GM23338 (cell line): ENCODE data around the gene SEZ6. TPM values are rescaled to one million over a fixed set of nuclear protein-coding genes. Genes with fewer than 3 reads are reported as not detected.

Experiments
- ATAC-seq: fragments of 200-7000 bp; cut with Tn5 transposase; 3 replicates; pipeline ENCODE4 v1.9.1; 2020
- DNase-seq: peaks from one replicate; pipeline ENCODE4 v3.0.0-alpha.2; 2015; ENCODE audit warnings: low spot score
- H2AFZ ChIP-seq: fragments of 200-600 bp; sonication (generic); 2 replicates; pipeline ENCODE4 v1.8.0; 2016; ENCODE audit warnings: antibody characterized with exemption, mild to moderate bottlenecking, moderate library complexity
- H3F3A ChIP-seq: fragments of 200-600 bp; sonication (generic); replicated peaks from 2 replicates; pipeline ENCODE4 v1.8.0; 2017; ENCODE audit warnings: antibody characterized with exemption, mixed run types, low read depth
- H3K27ac ChIP-seq: fragments of 200-600 bp; sonication (generic); 2 replicates; pipeline ENCODE4 v1.6.1; 2016; ENCODE audit warnings: low read depth
- H3K27me3 ChIP-seq: fragments of 200-600 bp; sonication (generic); 2 replicates; pipeline ENCODE4 v1.8.0; 2016; ENCODE audit warnings: mild to moderate bottlenecking, mixed run types, moderate library complexity; ENCODE audit not compliant: insufficient read depth
- H3K36me3 ChIP-seq: fragments of 200-600 bp; sonication (generic); 2 replicates; pipeline ENCODE4 v1.8.0; 2016; ENCODE audit warnings: mild to moderate bottlenecking; ENCODE audit not compliant: insufficient read depth
- H3K4me1 ChIP-seq: fragments of 200-600 bp; sonication (generic); 2 replicates; pipeline ENCODE4 v1.8.0; 2016; ENCODE audit warnings: mild to moderate bottlenecking, moderate library complexity; ENCODE audit not compliant: insufficient read depth
- H3K4me2 ChIP-seq: fragments of 200-600 bp; sonication (generic); 2 replicates; pipeline ENCODE4 v1.7.1; 2017; ENCODE audit warnings: mixed run types
- H3K4me3 ChIP-seq: fragments of 200-600 bp; sonication (generic); 2 replicates; pipeline ENCODE4 v1.6.1; 2016; ENCODE audit warnings: mixed run types
- H3K79me2 ChIP-seq: fragments of 200-600 bp; sonication (generic); replicated peaks from 2 replicates; pipeline ENCODE4 v1.8.0; 2017; ENCODE audit warnings: mild to moderate bottlenecking; ENCODE audit not compliant: insufficient read depth
- H3K9me2 ChIP-seq: fragments of 200-600 bp; sonication (generic); 2 replicates; pipeline ENCODE4 v1.8.0; 2017; ENCODE audit not compliant: insufficient read depth
- H4K20me1 ChIP-seq: fragments of 200-600 bp; sonication (generic); replicated peaks from 2 replicates; pipeline ENCODE4 v1.8.0; 2017; ENCODE audit warnings: mild to moderate bottlenecking; ENCODE audit not compliant: insufficient read depth
- H3K27ac Mint-ChIP-seq: 2 replicates; pipeline ENCODE4 v1.8.0; 2020; ENCODE audit warnings: inconsistent platforms, mild to moderate bottlenecking, moderate library complexity, mixed read lengths
- H3K27me3 Mint-ChIP-seq: 3 replicates; pipeline ENCODE4 v1.8.0; 2022; ENCODE audit warnings: low read depth, mild to moderate bottlenecking, moderate library complexity, mixed read lengths, inconsistent platforms; ENCODE audit not compliant: insufficient read depth, poor library complexity
- H3K36me3 Mint-ChIP-seq: 3 replicates; pipeline ENCODE4 v1.8.0; 2021; ENCODE audit warnings: low read depth, mild to moderate bottlenecking, inconsistent platforms, moderate library complexity, mixed read lengths
- H3K4me1 Mint-ChIP-seq: 3 replicates; pipeline ENCODE4 v1.8.0; 2020; ENCODE audit warnings: mild to moderate bottlenecking, inconsistent platforms, mixed read lengths
- H3K4me3 Mint-ChIP-seq: 3 replicates; pipeline ENCODE4 v1.8.0; 2021; ENCODE audit warnings: moderate library complexity, mild to moderate bottlenecking, inconsistent platforms, mixed read lengths
- H3K9me3 Mint-ChIP-seq: 3 replicates; pipeline ENCODE4 v1.8.0; 2020; ENCODE audit warnings: moderate library complexity, mild to moderate bottlenecking, inconsistent platforms, mixed read lengths
- CREB1 ChIP-seq: fragments of 250-450 bp; sonication (Bioruptor Pico); IDR thresholded peaks from 2 replicates; pipeline ENCODE4 v1.5.0; 2020; ENCODE audit warnings: low read depth, mild to moderate bottlenecking, moderate library complexity
- EZH2 ChIP-seq: fragments of 200-600 bp; sonication (generic); IDR thresholded peaks from one replicate; pipeline ENCODE4 v1.8.0; 2017; ENCODE audit warnings: antibody characterized with exemption, mild to moderate bottlenecking, low read depth; ENCODE audit not compliant: unreplicated experiment
- EZH2phosphoT487 ChIP-seq: fragments of 200-600 bp; sonication (generic); IDR thresholded peaks from one replicate; pipeline ENCODE4 v1.8.1; 2018; ENCODE audit warnings: antibody characterized with exemption; ENCODE audit not compliant: unreplicated experiment
- JUNB ChIP-seq: IDR thresholded peaks from one replicate; pipeline ENCODE4 v1.6.1; 2016; ENCODE audit warnings: antibody characterized with exemption; ENCODE audit not compliant: unreplicated experiment
- NANOG ChIP-seq: IDR thresholded peaks from 2 replicates; pipeline ENCODE4 v1.6.1; 2016; ENCODE audit warnings: antibody characterized with exemption, borderline replicate concordance
- POLR2AphosphoS5 ChIP-seq: IDR thresholded peaks from 2 replicates; pipeline ENCODE4 v1.6.1; 2016; ENCODE audit warnings: antibody characterized with exemption, low read depth
- STAT1 ChIP-seq: IDR thresholded peaks from one replicate; pipeline ENCODE4 v1.6.1; 2016; ENCODE audit warnings: antibody characterized with exemption; ENCODE audit not compliant: unreplicated experiment
- ZNF114 ChIP-seq: fragments of 250-450 bp; sonication (Bioruptor Pico); IDR thresholded peaks from 2 replicates; pipeline ENCODE4 v1.5.0; 2020; ENCODE audit warnings: mild to moderate bottlenecking, moderate library complexity
- ZNF331 ChIP-seq: fragments of 250-450 bp; sonication (Bioruptor Pico); IDR thresholded peaks from 2 replicates; pipeline ENCODE4 v1.5.0; 2020; ENCODE audit warnings: low read depth, mild to moderate bottlenecking, moderate library complexity
- polyA plus RNA-seq: library from polyadenylated mRNA; unstranded; fragments of >200 nt; fragmentation: Nextera tagmentation; extraction: Ambion mirVana; gene quantifications from 2 replicates; pipeline ENCODE4 v1.2.1, GENCODE V29; 2016
- total RNA-seq: library from RNA; depleted of rRNA; stranded (reverse); fragments of >200 nt; shearing (Covaris generic); gene quantifications from 2 replicates; pipeline ENCODE4 v1.2.3, GENCODE V29; 2014
- TF ChIP-seq, protein P1 (sequence below), 2 experiments: fragments of 200-600 bp in 1 of 2; sonication (generic) in 1 of 2; conservative IDR thresholded peaks; 2 replicates each; pipeline versions ENCODE4 v1.5.1 to v1.6.1; 2016 to 2017; ENCODE audit warnings: antibody characterized with exemption in 2 of 2, low read depth in 2 of 2, mild to moderate bottlenecking in 2 of 2, moderate library complexity in 1 of 2
- TF ChIP-seq, protein P2 (sequence below): IDR thresholded peaks from 2 replicates; pipeline ENCODE4 v1.6.1; 2016; ENCODE audit warnings: antibody characterized with exemption
- TF ChIP-seq, protein P3 (sequence below): IDR thresholded peaks from one replicate; pipeline ENCODE4 v1.6.1; 2018; ENCODE audit warnings: antibody characterized with exemption; ENCODE audit not compliant: unreplicated experiment
- TF ChIP-seq, protein P4 (sequence below): fragments of 250-450 bp; sonication (Bioruptor Pico); IDR thresholded peaks from 2 replicates; pipeline ENCODE4 v1.5.0; 2020; ENCODE audit warnings: mild to moderate bottlenecking, moderate library complexity

Gene SEZ6
- total and polyA plus RNA-seq, 2 experiments from 2014 or later: 1.0 to 6.5 TPM

DNA sequence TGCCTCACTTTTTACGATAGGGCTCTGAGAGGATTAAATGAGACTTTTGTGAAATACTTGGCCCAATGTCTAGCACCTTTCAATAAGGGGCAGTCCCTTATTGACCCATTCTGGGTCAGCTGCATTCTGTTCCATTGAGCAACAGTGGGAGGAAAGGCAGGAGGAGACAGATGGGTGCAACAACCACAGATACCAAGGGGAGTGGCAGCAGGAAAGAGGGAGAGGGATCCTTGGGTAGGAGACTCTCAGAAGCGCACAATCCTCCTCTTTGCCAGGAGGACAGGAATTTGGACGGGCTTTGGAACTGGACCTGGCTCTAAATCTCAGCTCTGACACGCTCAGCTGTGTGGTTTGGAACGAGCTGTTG is 40.6 kb upstream of the SEZ6 start:
- Histone ChIP-seq H3K4me2 (no peak overlapping the region), H4K20me1 (no peaks in the 10 kb centered on the region), H3F3A (peaks cover 11% of the 10 kb centered on the region; the same call in 1 of the 2 replicates), H2AFZ (no peak overlapping the region), H3K9me2 (peaks cover 8% of the 10 kb centered on the region; the same call in 1 of the 2 replicates), H3K4me1 (peaks cover 51% of the 10 kb centered on the region), H3K27ac (no peak overlapping the region), H3K36me3 (no peaks in the 10 kb centered on the region), H3K27me3 (no peaks in the 10 kb centered on the region), H3K79me2 (0 out of 2 replicates have a peak, but pooled peaks cover 8% of the 10 kb centered on the region), H3K4me3 (no peak overlapping the region)
- H3K27ac Mint-ChIP-seq: no peak overlapping the region
- peaks cover 60% of the 10 kb centered on the region for H3K4me1 Mint-ChIP-seq
- peaks cover 14% of the 10 kb centered on the region for H3K27me3 Mint-ChIP-seq
- DNase-seq (no peak), ATAC-seq (no peak)
- H3K36me3 Mint-ChIP-seq: peaks cover 30% of the 10 kb centered on the region
- H3K9me3 Mint-ChIP-seq: no peaks in the 10 kb centered on the region; the same call in 2 of the 3 replicates
- no peak overlapping the region; the same call in 2 of the 3 replicates for H3K4me3 Mint-ChIP-seq
- no peak for TF ChIP-seq CREB1 (CRISPR knock-in tag)
- TF ChIP-seq EZH2: no peak
- no peak for TF ChIP-seq ZNF114 (CRISPR knock-in tag)
- TF ChIP-seq, protein P1, sequence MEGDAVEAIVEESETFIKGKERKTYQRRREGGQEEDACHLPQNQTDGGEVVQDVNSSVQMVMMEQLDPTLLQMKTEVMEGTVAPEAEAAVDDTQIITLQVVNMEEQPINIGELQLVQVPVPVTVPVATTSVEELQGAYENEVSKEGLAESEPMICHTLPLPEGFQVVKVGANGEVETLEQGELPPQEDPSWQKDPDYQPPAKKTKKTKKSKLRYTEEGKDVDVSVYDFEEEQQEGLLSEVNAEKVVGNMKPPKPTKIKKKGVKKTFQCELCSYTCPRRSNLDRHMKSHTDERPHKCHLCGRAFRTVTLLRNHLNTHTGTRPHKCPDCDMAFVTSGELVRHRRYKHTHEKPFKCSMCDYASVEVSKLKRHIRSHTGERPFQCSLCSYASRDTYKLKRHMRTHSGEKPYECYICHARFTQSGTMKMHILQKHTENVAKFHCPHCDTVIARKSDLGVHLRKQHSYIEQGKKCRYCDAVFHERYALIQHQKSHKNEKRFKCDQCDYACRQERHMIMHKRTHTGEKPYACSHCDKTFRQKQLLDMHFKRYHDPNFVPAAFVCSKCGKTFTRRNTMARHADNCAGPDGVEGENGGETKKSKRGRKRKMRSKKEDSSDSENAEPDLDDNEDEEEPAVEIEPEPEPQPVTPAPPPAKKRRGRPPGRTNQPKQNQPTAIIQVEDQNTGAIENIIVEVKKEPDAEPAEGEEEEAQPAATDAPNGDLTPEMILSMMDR (conservative IDR thresholded peaks at IDR 0.05; ENCODE audit: low read depth in 2 of 2): no peak
- no peak for TF ChIP-seq POLR2AphosphoS5
- TF ChIP-seq, protein P2, sequence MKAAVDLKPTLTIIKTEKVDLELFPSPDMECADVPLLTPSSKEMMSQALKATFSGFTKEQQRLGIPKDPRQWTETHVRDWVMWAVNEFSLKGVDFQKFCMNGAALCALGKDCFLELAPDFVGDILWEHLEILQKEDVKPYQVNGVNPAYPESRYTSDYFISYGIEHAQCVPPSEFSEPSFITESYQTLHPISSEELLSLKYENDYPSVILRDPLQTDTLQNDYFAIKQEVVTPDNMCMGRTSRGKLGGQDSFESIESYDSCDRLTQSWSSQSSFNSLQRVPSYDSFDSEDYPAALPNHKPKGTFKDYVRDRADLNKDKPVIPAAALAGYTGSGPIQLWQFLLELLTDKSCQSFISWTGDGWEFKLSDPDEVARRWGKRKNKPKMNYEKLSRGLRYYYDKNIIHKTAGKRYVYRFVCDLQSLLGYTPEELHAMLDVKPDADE: no peak
- no peak for TF ChIP-seq STAT1
- TF ChIP-seq, protein P3, sequence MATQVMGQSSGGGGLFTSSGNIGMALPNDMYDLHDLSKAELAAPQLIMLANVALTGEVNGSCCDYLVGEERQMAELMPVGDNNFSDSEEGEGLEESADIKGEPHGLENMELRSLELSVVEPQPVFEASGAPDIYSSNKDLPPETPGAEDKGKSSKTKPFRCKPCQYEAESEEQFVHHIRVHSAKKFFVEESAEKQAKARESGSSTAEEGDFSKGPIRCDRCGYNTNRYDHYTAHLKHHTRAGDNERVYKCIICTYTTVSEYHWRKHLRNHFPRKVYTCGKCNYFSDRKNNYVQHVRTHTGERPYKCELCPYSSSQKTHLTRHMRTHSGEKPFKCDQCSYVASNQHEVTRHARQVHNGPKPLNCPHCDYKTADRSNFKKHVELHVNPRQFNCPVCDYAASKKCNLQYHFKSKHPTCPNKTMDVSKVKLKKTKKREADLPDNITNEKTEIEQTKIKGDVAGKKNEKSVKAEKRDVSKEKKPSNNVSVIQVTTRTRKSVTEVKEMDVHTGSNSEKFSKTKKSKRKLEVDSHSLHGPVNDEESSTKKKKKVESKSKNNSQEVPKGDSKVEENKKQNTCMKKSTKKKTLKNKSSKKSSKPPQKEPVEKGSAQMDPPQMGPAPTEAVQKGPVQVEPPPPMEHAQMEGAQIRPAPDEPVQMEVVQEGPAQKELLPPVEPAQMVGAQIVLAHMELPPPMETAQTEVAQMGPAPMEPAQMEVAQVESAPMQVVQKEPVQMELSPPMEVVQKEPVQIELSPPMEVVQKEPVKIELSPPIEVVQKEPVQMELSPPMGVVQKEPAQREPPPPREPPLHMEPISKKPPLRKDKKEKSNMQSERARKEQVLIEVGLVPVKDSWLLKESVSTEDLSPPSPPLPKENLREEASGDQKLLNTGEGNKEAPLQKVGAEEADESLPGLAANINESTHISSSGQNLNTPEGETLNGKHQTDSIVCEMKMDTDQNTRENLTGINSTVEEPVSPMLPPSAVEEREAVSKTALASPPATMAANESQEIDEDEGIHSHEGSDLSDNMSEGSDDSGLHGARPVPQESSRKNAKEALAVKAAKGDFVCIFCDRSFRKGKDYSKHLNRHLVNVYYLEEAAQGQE: no peak
- no peak for TF ChIP-seq EZH2phosphoT487
- no peak for TF ChIP-seq ZNF331 (CRISPR knock-in tag)
- no peak for TF ChIP-seq JUNB
- TF ChIP-seq, protein P4, sequence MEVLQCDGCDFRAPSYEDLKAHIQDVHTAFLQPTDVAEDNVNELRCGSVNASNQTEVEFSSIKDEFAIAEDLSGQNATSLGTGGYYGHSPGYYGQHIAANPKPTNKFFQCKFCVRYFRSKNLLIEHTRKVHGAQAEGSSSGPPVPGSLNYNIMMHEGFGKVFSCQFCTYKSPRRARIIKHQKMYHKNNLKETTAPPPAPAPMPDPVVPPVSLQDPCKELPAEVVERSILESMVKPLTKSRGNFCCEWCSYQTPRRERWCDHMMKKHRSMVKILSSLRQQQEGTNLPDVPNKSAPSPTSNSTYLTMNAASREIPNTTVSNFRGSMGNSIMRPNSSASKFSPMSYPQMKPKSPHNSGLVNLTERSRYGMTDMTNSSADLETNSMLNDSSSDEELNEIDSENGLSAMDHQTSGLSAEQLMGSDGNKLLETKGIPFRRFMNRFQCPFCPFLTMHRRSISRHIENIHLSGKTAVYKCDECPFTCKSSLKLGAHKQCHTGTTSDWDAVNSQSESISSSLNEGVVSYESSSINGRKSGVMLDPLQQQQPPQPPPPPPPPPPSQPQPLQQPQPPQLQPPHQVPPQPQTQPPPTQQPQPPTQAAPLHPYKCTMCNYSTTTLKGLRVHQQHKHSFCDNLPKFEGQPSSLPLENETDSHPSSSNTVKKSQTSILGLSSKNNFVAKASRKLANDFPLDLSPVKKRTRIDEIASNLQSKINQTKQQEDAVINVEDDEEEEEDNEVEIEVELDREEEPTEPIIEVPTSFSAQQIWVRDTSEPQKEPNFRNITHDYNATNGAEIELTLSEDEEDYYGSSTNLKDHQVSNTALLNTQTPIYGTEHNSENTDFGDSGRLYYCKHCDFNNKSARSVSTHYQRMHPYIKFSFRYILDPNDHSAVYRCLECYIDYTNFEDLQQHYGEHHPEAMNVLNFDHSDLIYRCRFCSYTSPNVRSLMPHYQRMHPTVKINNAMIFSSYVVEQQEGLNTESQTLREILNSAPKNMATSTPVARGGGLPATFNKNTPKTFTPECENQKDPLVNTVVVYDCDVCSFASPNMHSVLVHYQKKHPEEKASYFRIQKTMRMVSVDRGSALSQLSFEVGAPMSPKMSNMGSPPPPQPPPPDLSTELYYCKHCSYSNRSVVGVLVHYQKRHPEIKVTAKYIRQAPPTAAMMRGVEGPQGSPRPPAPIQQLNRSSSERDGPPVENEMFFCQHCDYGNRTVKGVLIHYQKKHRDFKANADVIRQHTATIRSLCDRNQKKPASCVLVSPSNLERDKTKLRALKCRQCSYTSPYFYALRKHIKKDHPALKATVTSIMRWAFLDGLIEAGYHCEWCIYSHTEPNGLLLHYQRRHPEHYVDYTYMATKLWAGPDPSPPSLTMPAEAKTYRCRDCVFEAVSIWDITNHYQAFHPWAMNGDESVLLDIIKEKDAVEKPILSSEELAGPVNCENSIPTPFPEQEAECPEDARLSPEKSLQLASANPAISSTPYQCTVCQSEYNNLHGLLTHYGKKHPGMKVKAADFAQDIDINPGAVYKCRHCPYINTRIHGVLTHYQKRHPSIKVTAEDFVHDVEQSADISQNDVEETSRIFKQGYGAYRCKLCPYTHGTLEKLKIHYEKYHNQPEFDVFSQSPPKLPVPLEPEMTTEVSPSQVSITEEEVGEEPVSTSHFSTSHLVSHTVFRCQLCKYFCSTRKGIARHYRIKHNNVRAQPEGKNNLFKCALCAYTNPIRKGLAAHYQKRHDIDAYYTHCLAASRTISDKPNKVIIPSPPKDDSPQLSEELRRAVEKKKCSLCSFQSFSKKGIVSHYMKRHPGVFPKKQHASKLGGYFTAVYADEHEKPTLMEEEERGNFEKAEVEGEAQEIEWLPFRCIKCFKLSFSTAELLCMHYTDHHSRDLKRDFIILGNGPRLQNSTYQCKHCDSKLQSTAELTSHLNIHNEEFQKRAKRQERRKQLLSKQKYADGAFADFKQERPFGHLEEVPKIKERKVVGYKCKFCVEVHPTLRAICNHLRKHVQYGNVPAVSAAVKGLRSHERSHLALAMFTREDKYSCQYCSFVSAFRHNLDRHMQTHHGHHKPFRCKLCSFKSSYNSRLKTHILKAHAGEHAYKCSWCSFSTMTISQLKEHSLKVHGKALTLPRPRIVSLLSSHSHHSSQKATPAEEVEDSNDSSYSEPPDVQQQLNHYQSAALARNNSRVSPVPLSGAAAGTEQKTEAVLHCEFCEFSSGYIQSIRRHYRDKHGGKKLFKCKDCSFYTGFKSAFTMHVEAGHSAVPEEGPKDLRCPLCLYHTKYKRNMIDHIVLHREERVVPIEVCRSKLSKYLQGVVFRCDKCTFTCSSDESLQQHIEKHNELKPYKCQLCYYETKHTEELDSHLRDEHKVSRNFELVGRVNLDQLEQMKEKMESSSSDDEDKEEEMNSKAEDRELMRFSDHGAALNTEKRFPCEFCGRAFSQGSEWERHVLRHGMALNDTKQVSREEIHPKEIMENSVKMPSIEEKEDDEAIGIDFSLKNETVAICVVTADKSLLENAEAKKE: no peak
- TF ChIP-seq NANOG: no peak
